Uterus (tissue), 2 donors: Measurements from ENCODE around the gene FZR1.

ENCODE experiments used
- POLR2A ChIP-seq, 2 donors: fragments of 450-650 bp; IDR thresholded peaks; one replicate each; pipeline ENCODE4 v1.6.1; 2016; ENCODE audit warnings: antibody characterized with exemption in 2 of 2, mild to moderate bottlenecking in 1 of 2, moderate library complexity in 1 of 2
- TF ChIP-seq, protein P1 (sequence below), 4 experiments: fragments of 200-600 bp in 2 of 4; fragments of 450-650 bp in 2 of 4; sonication (generic) in 2 of 4; IDR thresholded peaks; one replicate each; pipeline ENCODE4 v1.5.1; 2016 to 2019; ENCODE audit warnings: antibody characterized with exemption in 4 of 4, mild to moderate bottlenecking in 2 of 4, moderate library complexity in 1 of 4

DNA sequence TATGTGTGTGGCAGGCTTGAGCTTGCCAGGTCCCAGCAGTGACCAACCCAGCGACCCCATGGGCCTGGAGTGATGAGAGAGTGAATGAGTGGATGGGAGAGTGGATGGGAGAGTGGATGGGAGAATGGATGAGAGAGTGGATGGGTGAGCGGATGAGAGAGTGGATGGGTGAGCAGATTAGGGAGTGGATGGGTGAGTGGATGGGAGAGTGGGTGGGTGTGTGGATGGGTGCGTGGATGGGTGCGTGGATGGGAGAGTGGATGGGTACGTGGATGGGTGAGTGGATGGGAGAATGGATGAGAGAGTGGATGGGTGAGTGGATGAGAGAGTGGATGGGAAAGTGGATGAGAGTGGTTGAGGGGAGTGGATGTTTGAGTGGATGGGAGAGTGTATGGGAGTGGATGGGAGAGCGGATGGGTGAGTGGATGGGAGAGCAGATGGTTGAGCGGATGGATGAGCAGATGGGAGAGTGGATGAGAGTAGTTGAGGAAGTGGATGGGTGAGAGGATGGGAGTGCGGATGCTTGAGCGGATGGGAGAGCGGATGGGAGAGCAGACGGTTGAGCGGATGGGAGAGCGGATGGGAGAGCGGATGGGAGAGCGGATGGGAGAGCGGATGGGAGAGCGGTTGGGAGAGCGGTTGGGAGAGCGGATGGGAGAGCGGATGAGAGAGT lies 22.6 kb downstream of the FZR1 start:
- TF ChIP-seq, protein P1, sequence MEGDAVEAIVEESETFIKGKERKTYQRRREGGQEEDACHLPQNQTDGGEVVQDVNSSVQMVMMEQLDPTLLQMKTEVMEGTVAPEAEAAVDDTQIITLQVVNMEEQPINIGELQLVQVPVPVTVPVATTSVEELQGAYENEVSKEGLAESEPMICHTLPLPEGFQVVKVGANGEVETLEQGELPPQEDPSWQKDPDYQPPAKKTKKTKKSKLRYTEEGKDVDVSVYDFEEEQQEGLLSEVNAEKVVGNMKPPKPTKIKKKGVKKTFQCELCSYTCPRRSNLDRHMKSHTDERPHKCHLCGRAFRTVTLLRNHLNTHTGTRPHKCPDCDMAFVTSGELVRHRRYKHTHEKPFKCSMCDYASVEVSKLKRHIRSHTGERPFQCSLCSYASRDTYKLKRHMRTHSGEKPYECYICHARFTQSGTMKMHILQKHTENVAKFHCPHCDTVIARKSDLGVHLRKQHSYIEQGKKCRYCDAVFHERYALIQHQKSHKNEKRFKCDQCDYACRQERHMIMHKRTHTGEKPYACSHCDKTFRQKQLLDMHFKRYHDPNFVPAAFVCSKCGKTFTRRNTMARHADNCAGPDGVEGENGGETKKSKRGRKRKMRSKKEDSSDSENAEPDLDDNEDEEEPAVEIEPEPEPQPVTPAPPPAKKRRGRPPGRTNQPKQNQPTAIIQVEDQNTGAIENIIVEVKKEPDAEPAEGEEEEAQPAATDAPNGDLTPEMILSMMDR (IDR thresholded peaks at IDR 0.05), result no peak
- no peak for TF ChIP-seq POLR2A (IDR thresholded peaks at IDR 0.05)
